ENCODE results near the gene GRM8.
A peak's percentile ranks its signal among the peaks of the same experiment; 100 is the strongest.

GRM8 gene

DNA sequence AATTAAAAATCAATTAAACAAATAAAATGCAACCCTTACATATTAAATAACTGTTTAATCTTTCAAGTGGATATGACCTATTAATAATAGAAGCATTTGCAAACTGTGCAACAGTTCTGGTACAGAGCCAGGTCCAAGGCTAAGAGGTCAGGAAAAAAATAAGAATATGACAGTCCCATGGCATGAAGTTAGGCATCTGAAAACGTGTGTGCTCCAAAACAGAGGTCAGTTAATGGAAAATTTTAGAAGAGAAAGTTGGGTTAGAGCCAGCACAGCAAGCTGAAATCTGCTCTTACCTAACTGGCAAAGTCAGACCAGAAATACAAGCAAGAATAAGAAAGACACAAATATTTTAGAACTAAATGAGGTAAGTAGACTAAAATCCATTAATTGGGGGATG lies 757.7 kb downstream of the GRM8 start:
- no peak for DNase-seq

DNA sequence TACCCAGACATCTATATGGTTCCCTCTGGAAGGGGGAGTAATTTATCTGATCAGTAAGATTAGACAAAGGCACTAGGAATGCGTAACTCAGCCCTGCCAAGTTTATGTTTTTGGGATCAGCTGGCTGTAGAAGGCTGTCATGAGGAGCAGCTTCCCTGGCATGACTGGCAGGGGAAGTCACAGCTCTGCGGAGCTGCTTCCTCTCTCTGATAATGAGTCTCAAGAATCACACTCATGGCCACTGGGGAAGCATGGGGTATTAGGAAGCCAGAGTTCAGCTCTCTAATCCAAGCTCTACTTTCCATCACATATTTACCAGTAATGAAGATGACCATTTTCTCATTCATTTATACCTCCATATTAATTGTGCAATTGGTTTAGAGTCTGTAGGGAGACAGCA lies 758.9 kb downstream of the GRM8 start:
- no peak for DNase-seq

DNA sequence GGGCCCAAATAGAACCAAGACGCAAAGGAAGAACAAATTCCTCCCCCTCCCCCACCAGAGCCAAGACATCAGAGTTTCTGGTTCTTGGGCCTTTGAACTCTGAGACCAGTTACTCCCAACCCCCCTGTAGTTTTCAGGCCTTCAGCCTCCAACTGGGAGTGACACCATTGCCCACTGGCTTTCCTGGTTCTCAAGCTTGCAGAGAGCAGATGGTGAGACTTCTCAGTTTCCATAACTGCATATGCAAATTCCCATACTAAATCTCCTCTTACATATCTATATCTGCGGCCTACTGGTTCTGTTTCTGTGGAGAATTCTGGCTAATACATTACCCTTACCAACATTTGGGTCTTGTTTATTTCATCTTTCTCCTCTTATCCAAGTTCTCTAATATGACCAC lies 762.9 kb downstream of the GRM8 start:
- DNase-seq = peak; percentile 41

DNA sequence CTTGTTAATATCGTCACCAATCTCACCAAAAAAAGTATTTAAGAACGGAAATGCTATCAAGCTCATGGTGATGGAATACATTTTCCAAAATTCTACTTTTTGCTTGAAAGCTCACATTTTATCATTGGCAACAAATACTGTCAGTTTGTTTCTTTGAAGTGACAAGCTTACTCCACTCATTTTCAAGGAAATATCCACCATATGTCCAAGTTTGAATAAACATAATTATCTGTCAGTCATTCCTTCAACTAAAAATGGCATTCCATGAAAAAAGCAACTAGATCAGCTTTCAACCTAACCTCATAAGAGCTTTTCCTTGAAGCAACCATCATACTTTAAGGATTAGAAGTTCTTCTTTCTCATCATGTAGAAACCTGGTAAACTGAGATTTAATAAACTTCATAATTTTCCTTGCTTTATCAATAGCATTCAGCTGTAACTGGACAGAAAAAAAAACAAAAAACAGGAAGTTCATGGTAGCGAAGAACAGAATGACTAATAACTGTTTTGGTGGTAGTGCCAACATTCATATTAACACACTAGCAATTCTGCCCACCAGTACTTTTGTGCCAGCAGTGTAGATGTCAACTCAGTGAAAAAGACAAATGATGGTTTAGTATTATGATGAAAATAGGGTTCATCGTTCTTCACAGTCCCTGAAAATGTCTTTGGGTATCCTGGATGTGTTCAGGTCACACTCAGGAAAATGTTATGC lies 764.9 kb downstream of the GRM8 start:
- DNase-seq = peak; percentile 33

DNA sequence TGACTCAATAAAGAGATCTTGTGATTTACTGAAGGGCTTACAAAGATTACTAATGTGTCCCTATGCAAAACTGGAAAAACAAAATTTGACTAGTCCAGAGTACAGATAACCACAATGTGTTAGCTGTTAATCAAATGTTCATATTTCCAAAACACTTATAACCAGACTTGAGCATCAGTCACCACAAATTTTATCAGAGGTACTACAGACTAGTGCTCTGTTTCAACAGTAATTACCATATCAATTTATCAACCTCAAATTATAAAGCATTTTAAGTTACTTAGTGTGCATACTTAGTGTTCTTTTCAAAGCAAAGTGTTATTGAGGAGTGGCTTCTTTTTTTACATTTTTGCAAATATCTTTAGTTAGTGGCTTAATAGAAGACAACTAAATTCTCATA lies 765.9 kb downstream of the GRM8 start:
- DNase-seq = no peak

DNA sequence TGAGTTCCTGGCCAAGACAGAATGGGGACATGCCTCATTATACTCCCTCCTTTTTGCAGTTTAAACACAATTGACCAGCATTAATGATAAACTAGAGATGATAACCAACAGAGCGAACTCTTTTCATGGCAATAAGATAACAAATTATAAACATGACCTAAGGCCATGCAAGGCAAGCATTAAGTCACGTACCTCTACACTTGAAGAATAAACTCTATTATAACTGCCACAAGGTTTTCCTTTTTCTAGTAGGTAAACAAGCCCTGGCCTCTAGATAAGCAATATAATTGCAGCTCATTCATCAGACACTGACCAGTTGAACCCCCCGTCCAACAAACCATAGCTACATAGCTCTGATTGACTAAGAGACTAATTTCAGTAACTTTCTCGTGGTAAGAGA lies 767.0 kb downstream of the GRM8 start:
- DNase-seq = no peak

DNA sequence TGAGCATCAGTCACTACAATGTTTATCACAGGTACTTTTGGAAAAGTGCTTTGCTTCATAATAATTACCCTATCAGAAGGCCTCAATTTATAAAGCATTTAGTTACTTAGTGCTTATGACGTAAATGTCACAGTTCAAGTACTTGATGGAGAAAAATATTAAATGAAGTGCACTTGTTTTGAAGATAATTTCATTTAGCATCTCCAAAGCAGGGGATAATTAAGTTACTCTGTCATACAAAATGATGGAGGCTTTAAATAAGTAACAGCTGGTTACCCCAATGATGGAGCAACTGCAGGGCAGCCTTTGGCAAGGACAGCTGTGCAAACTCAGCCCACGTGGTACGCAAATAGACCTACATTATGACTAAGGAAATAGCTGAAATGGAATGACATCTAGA lies 768.8 kb downstream of the GRM8 start:
- DNase-seq = peak; percentile 69

DNA sequence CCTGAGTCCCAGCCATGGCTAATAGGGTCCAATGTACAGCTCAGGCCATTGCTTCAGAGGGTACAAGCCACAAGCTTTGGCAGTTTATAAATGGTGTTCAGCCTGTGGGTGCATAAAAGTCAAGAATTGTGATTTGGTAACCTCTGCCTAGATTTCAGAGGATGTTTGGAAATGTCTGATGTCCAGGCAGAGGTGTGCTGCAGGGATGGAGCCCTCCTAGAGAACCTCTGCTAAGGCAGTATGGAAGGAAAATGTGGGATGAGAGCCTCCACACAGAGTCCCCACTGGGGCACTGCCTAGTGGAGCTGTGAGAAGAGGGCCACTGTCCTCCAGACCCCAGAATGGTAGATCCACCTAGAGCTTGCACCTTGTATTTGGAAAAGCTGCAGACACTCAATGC lies 779.9 kb downstream of the GRM8 start:
- DNase-seq = no peak

DNA sequence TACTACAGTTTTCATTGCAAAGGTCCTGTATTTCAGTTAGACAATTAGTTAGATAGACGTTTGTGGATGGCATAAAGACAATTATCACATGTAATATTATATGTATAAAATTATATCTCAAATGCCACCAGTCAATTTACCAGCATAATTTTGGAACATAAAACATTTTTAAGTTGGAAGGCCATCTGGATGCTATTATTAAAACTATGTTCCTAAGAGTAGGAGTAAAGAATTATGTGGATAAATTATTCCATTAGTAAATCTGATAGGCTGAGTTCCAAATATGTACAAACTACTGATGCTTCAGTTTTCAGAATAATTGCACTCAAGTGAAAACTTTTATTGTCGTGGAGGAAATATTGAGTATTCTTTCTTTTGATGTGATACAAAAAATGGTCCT lies 790.3 kb downstream of the GRM8 start:
- no peak for DNase-seq

DNA sequence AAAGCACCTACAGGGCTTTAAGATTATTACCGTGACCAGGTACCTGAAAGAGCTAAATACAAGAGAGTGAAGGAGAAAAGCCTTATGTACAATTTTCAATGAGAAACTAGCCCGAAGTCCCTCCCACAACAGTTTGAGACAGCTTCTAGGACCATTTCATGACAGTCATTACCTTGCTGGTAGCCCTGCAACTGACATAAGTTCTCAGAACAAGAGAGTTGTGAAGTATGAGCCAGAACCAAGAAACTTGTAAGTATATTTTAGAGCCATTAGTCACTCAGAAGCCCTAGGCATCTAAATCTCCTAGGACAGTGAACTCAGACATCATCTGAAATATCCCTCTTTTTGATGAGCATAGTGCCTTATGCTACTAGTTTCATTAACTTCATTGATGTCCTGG lies 792.1 kb downstream of the GRM8 start:
- DNase-seq = no peak

DNA sequence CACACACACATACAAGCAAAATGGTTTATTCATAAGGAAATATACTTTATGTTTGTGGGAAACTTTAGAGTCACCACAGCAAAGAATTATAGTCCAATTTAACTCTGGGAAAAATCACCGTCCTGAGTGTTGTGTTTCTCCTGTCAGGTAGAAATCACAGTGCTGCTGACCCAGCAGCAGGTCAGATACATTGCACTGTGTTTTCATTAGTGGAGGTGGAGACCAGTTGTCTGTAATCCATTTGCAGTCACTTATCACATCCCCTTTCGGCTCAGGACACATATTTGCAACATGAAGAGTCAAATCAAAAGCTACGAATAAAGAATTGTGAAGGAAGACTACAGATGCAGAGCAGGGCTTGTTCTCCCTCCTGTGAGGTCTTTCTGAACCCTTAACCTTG lies 799.6 kb downstream of the GRM8 start:
- no peak for DNase-seq

DNA sequence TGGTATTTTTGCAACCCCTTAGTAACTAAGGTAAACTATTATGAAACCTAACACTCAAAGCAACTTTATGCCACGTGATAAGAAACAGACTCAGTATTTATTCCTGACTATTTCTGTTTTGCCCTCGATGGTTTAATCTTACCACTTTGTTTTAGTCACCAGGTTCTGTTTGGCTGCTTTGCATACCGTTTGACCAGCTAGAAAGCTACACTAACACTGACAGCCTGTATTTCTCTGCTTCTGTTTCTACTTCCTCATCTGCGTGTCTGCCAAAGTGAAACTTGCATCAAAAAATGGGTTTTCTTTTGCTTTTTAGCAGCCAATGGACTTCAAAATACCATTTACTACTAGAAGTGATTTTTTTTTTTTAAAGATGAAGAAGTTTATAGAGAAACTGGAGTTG lies 802.5 kb downstream of the GRM8 start:
- DNase-seq = no peak

DNA sequence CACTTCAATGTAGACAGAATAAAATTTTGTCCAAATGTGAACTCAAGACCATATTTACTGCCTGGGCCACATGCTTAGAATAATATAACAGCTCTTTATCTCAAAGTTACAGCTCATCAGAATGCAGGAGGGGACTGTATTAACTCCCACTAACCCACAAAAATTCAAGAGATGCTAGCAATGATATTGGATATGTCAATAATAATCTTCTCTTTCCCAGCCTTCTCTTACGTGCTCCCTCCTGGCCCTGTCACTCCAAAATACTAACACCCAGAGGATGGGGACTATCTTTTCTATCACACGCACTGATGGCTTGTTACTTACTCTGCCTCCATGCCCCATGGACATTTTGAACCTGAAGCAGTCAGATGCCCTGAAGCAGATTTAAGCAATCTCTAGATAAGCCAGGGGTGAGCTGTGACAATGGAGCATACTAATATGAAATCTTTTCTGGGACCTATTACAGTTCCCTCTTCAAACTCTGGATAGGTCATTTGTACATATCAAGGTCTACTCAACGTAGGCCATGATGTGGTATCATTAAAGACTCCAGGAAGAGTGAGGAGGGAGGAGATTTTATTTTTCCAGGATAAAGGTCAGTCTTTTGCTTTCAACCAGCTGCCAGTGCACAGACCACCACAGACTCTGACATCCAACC lies 803.0 kb downstream of the GRM8 start:
- no peak for DNase-seq

DNA sequence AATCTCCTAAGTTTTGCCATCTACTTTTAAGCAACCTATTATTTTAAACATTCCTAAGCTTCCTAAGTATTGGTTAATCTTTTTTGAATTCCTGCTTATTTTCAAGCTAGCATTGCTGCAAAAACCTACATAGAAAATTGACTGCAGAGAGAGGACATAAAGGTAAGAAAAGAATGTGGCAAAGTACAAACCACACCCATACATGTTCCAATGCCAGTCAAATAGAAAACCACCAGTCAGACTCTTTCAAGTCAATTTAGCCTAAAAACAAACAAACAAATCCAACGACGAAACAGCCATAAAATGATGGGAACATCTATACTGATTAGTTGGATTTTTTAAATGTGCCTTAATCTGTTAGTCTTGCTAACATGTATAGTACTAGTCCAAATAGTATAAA lies 804.8 kb downstream of the GRM8 start:
- no peak for DNase-seq

DNA sequence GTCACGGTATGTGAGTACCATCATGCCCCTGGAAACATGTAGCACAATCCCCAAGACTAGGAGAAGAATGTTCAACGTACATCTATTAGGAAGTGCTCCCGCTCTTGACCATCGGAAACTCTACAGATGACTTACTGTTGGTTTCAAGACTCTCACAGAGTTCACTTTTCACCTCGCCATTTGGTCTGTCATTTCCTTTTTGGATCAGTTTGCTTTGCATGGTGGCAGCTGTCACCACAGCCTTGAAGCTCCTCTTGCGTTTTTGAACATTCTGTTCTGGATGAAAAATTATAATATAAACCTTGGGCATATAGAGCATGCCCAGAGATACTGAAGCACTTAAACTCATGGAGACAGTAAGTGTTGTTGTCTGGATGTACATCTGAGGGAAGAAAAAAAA lies 806.8 kb downstream of the GRM8 start:
- DNase-seq = no peak

DNA sequence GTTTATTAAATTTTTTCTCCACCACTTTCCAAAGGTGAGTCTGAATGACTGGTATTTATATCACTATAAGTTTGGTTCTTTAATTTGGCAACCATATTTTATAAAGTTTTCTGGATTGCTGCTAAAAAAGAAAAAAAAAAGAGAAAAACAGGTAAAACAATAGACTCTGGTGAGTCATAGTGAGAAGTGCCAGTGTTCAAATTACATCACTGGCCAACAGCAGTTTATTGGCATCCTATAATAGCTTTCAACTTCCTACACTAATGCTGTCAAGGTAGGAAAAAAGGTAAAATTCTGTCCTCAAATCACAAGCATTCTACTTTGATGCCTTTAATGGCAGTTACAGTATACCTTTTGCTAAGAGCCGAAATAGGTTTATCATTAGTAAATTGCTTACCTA lies 808.8 kb downstream of the GRM8 start:
- DNase-seq = no peak

DNA sequence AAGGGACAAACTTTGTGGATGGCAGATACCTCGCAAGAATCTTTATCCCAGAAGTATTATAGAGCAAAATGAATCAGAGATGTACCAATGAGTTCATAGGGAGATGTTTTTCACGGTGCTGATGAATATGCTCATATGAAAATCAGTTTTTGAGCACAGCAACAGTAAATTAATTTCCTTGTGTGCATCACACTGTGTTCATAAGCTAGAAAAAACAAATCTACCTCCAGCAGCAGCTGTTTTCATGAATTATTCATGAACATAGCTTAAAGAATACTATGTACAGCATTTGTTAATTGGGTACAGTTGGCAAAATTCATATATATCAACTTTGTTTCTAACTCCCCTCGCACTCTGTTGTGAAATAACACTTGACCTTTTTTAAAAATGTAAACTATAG lies 809.8 kb downstream of the GRM8 start:
- no peak for DNase-seq

DNA sequence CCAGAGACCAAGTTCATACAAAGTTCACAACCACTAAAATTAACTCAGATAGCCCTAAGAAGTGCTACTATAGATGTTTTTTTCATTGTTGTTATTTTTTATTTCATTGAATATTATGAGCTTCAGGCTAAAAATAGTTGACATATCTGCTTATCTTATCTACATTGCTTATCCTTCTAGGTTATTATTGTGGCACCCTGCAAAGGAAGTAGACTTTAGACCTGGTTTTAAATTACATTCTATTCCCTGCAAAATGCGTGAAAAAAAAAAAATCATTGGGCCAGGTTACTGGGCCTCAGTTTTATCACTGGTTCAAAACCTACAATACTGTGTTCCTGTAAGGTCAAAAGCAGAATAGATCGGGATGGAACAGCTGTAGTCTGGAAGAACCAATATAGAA lies 811.0 kb downstream of the GRM8 start:
- no peak for DNase-seq

DNA sequence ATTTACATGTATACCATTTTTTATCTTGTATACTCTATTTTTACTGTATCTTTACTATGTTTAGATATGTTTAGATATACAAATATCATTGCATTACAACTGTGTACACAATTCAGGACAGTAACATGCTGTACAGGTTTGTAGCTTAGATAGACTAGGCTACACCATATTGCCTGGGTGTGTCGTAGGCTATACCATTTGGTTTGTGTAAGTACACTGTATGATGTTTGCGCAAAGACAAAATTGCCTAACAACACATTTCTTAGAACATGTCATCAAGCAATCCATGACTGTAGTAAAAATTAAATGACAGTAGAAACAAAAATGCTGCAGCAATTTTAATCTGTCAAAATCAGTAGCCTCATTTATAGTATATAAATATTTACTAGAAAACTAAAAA lies 812.2 kb downstream of the GRM8 start:
- DNase-seq = no peak

DNA sequence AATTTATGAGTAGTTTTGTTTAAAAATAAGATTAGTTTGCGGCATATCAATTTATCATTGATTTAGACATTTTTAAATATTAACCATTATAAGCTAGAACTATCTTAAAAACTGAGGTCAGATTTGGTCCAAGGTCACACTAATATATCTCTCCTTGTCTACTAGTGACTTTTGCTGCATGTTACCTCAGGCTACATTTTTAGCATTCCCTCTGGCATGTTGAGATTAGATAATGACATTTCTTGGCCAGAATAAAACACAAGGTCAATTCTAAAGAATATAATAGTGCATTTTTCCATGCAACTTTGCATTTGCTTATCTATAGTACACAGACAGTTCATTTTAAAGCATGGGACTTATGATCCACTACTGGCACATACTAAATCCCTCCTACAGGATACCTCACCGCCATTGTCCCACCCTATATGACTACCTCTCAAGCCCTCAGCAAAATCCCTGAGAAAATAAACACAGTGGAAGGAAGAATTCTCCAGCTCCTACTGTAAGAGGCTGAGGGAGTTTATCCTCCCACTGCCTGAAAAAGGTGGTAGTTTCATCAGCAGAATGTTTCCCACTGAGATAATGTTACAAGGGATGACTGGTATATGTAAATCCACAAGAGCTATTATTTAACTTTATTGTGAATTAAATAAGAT lies 816.4 kb downstream of the GRM8 start:
- DNase-seq = no peak

DNA sequence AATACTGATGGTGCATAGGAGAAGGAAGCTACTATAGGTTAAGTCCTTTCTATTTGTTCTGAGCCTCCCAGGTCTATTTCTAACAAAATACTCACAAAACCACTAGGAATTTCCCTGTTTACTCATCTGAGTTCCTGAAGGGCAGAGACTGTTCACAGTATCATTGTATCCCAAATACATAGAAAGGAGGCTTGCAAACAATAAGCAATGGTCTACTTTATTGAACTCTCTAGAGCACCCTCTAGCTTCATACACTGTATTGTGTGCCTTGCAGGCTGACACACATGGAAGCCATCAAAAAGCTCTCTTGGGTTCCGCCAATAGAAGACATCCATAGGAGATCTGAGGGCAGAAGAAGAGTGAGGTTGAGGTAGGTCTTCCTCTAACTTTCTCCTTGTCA lies 826.1 kb downstream of the GRM8 start:
- no peak for DNase-seq

DNA sequence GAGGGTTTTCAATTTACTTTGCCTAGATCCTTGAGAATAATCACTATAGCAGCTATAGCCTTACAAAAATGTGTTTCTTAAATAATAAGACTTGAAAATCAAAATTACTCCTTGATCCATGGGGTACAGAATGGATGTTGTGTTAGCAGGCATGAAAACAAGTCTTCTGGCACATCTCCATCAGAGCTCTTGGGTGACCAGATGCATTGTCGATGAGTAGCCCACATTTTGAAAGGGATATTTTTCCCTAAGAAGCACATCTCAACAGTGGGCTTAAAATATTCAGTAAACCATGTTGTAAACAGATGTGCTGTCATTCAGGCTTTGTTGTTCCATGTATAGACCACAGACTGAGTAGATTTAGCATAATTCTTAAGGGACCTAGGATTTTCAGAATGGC lies 827.8 kb downstream of the GRM8 start:
- DNase-seq = no peak

DNA sequence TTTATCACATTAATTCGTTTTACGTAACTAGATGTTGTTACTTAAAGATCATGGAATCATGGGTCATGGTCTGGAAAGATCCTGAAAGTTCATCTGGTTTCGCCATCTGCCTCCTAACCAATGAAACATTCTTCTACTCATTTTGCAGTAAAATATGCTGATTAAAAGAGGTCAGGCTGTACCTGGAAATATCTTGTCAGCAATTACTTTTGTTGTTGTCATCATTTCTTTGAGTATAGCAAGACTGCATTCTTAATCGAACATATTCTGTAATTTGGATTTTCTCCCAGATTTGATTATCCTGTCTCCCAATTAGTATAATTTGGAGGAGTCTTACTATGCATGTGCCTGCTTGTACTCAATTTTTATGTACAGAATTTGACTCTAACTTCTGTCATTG lies 833.7 kb downstream of the GRM8 start:
- no peak for DNase-seq

DNA sequence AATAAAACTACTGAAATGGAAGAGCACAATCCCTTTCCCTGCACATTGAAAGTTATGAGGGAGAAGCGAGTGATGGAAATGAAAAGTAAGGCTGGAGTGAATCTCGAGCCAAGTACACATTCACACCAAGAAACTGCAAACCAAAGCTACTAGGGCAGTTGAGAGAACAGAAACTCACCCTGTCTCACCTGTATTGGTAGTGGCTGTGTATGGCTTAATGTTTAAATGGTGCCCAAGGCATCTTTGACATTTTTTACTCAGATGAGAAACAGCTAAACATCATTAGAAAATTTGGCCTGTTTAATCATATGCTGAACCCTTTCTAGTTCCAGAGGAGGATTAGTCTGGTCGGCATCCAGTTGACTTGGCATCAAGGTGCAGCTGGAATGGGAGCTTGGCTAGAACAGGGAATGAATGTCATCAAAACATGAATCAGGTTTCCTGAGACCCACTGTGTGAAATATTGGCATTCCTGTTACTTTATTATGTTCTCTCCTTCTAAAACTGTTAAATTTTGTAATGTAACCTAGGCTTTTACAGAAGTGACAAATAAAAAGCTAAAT lies 840.8 kb downstream of the GRM8 start:
- DNase-seq = no peak
